Suprapubic skin (tissue), 3 donors: ENCODE measurements around the gene TLCD5.

Experiments
- CTCF ChIP-seq, 2 donors: fragments of 200-600 bp in 1 of 2; fragments of 450-650 bp in 1 of 2; sonication (generic) in 1 of 2; IDR thresholded peaks; one replicate each; pipeline ENCODE4 v1.5.1; 2016 to 2019; ENCODE audit warnings: antibody characterized with exemption in 2 of 2, mild to moderate bottlenecking in 1 of 2, moderate library complexity in 1 of 2
- POLR2A ChIP-seq, 2 donors: fragments of 450-650 bp; IDR thresholded peaks; one replicate each; pipeline ENCODE4 v1.6.1; 2017; ENCODE audit warnings: antibody characterized with exemption in 2 of 2, mild to moderate bottlenecking in 2 of 2, moderate library complexity in 2 of 2

- TF ChIP-seq CTCF (IDR thresholded peaks at IDR 0.05) (no peak), POLR2A (IDR thresholded peaks at IDR 0.05) (no peak)
These were observed 19.4 kb downstream of the TLCD5 start for GRCh38 chr11:120344302-120345004.
